GM19328 (cell line): Measurements from ENCODE around the gene RALGAPA1.

Experiments
- ATAC-seq: cut with Tn5 transposase; IDR thresholded peaks from one replicate; pipeline ENCODE4 v1.9.1; 2021; ENCODE audit warnings: mild to moderate bottlenecking, moderate library complexity; ENCODE audit not compliant: unreplicated experiment

The RALGAPA1 gene

GRCh38 chr14:35556548-35556947 lies 252.5 kb downstream of the RALGAPA1 start:
- ATAC-seq: no peak

GRCh38 chr14:35553808-35554207 lies 255.3 kb downstream of the RALGAPA1 start:
- ATAC-seq: no peak

DNA sequence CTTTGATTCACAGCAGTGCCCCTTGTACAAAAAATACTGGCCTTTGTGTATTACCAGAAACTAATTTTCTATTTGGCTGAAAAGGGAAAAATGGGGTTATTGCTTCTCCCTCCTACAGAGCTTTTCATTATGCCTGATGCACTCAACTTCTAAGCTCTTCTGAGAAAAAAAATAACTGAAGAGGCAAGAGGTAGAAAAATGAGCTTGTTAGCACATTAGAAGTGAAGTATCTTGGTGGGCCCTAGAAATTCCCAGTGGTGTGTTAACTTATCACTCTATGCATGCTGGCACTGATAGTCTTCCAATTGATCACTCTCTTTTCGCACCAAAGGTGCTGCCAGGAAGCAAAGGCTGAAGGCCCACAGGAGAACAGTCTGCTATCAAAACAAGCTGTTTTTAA lies 258.0 kb downstream of the RALGAPA1 start:
- ATAC-seq: no peak

- no peak for ATAC-seq
These were observed 259.5 kb downstream of the RALGAPA1 start for GRCh38 chr14:35549551-35549950.

DNA sequence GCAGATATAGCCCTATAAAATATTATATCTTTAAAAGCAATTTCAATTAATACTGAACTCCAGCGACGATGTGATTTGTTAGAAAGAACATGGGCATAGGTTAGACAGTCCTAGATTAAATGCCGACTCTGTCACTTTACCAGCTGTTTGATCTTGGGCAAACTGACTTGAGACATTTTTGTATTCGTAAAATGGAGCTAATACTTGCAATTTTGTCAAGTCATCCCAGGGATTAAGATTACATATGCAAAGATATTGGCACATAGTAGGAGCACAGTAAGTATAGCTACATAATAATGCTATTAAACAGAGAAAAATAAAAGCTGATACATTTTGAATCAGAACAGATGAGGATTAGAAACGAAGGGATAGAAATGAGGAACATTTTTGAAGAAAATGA lies 266.1 kb downstream of the RALGAPA1 start:
- no peak for ATAC-seq

DNA sequence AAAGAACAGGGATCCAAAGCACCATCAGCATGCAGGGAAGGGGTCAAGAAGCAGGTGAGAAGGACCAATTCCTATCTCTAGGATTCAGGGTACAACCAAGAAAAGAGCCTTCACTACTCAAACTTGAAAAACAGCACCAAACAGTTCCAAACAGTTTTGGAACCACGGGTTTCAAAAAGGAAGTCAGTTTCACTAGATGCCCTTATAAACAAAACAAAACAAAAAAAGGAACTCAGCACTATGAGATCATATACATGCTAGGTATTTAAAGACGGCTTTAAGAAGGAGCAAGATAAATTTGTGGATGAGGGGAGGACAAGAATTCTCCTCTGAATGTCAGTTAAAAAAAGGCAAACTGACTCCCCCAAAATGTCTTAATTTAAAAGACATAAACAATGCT lies 269.1 kb downstream of the RALGAPA1 start:
- no peak for ATAC-seq

DNA sequence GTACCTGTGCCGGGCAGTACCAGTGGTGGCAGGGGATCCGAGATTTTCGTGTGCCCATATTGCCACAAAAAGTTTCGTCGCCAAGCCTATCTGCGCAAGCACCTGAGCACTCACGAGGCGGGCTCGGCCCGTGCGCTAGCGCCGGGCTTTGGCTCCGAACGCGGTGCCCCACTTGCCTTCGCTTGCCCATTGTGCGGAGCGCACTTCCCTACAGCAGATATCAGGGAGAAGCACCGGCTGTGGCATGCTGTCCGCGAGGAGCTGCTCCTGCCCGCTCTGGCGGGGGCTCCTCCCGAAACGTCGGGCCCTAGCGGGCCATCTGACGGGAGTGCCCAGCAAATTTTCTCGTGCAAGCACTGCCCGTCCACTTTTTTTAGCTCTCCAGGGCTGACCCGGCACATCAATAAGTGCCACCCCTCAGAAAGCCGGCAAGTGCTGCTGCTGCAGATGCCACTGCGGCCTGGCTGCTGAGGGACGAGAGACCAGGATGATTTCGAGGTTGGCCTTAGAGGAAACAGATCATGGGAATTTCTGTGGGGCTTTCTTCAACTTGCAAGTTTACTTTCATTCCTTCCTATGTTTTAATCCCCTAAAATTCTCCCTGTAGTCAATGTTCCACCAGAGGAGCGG lies 273.5 kb downstream of the RALGAPA1 start:
- ATAC-seq: no peak

GRCh38 chr14:35534873-35535482 lies 274.1 kb downstream of the RALGAPA1 start:
- ATAC-seq: peak; percentile 46

GRCh38 chr14:35534208-35534872 lies 274.8 kb downstream of the RALGAPA1 start:
- ATAC-seq: peak; percentile 6

- peak; percentile 68 for ATAC-seq
These were observed 275.5 kb downstream of the RALGAPA1 start, which contains the start of gene INSM2 for GRCh38 chr14:35533357-35534207. Gene INSM2 (plus strand): TSS chr14:35534164. CDS start chr14:35534253, 89 bp downstream.

GRCh38 chr14:35532783-35533356 lies 276.2 kb downstream of the RALGAPA1 start:
- ATAC-seq: no peak

- no peak for ATAC-seq
These were observed 276.9 kb downstream of the RALGAPA1 start for GRCh38 chr14:35531960-35532747.

GRCh38 chr14:35526962-35527361 lies 282.1 kb downstream of the RALGAPA1 start:
- no peak for ATAC-seq

DNA sequence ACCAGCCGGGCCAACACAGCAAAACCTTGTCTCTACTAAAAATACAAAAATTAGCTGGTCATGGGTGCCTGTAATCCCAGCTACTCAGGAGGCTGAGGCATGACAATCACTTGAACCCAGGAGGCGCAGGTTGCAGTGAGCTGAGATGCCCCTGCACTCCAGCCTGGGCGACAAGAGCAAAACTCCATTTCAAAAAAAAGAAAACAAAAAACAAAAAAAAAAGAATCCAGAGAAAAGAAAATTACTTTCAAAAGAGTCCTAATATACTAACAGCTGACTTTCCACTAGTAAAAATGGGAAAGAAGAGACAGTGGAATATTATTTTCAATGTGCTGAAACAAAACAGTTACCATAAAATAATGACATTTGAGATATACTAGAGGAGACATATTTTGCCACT lies 283.4 kb downstream of the RALGAPA1 start:
- no peak for ATAC-seq

- ATAC-seq: no peak
These were observed 289.1 kb downstream of the RALGAPA1 start for GRCh38 chr14:35519986-35520385.

DNA sequence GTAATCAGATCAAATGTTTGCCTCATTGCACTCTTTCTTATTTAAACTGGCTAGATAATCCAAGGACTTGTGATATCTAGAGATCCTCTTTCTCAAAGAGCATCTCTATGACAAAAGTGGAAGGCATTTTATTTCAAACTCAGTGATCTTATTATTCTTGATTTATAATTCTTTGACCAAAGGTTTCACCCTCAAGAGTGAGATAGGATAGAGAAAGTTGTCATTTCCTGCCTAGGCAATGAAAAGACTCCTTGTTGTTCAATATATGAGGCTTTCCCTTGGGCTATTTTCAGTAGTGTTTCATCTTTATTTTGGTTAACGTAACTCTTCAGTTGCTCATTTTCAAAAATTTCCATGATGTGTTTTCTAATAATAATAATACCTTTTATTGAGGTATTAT lies 293.2 kb downstream of the RALGAPA1 start:
- ATAC-seq: no peak

DNA sequence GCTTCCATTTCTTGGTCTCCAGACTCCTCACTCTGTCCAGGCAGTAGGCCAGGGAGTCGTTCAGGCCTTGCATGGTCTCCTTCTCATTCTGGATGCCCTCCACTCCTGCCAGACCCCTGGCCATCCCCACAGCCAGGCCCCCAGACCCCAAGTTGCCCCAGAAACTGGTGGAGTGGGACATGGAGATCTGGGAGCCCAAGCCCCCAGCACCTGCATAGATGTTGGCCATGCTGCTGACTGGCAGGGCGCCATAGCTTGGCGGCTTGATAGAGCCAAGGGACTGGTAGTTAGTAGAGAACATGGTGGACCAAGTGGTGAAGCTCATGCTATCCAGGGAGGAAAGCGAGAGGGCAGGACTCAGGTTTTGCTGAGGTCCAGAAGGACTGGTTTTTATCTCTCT lies 296.3 kb downstream of the RALGAPA1 start:
- no peak for ATAC-seq

- ATAC-seq: no peak
These were observed 299.2 kb downstream of the RALGAPA1 start for GRCh38 chr14:35509846-35510245.

- ATAC-seq: no peak
These were observed 302.2 kb downstream of the RALGAPA1 start for GRCh38 chr14:35506927-35507326.

DNA sequence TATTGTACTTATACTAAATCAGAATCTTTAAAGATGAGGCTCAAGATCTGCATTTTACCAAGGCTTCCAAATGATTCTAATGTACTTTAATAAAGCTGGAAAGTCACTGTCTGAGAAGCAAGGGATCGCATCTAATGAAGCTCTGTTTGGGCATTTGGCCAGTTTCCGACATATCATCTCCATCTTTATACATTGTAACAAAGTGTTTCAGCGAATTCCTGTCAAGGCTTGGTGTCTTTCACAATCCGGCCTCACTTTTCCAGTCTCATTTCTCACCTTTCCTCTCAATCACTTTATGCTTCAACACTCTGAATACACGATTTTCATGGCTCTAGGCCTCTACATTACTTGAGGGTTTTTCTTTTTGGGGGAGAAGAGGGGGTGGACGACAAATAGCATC lies 302.6 kb downstream of the RALGAPA1 start:
- ATAC-seq: no peak
